IMR-90 (cell line): ENCODE data around the gene FRMPD4.

Experiments used
- CEBPB ChIP-seq: IDR thresholded peaks from 2 replicates; pipeline ENCODE4 v1.6.1; 2012; ENCODE audit warnings: low read depth, low read length, improper control_type of control experiment
- CHD1 ChIP-seq: IDR thresholded peaks from 2 replicates; pipeline ENCODE4 v1.6.1; 2012; ENCODE audit warnings: low read depth, low read length, improper control_type of control experiment
- MAFK ChIP-seq: IDR thresholded peaks from 2 replicates; pipeline ENCODE4 v1.6.1; 2012; ENCODE audit warnings: low read depth, low read length, improper control_type of control experiment
- MAZ ChIP-seq: IDR thresholded peaks from 2 replicates; pipeline ENCODE4 v1.6.1; 2012; ENCODE audit warnings: low read depth, mild to moderate bottlenecking, low read length, improper control_type of control experiment, moderate library complexity, borderline replicate concordance
- NFE2L2 ChIP-seq: fragments of 150-350 bp; IDR thresholded peaks from 2 replicates; pipeline ENCODE4 v1.6.1; 2016; ENCODE audit warnings: low read depth, mild to moderate bottlenecking, low read length
- POLR2A ChIP-seq: IDR thresholded peaks from 2 replicates; pipeline ENCODE4 v1.6.1; 2012; ENCODE audit warnings: mild to moderate bottlenecking, low read depth, low read length
- RAD21 ChIP-seq: IDR thresholded peaks from 2 replicates; pipeline ENCODE4 v1.6.1; 2012; ENCODE audit warnings: low read length, improper control_type of control experiment
- RFX5 ChIP-seq: IDR thresholded peaks from 2 replicates; pipeline ENCODE4 v1.8.0; 2012; ENCODE audit warnings: low read depth, mild to moderate bottlenecking, low read length, moderate library complexity
- SMC3 ChIP-seq: fragments of 150-350 bp; IDR thresholded peaks from 2 replicates; pipeline ENCODE4 v1.6.1; 2016; ENCODE audit warnings: low read depth, mild to moderate bottlenecking, antibody characterized with exemption, low read length, moderate library complexity
- TF ChIP-seq, protein P1 (sequence below): conservative IDR thresholded peaks from 2 replicates; pipeline ENCODE4 v1.5.1; 2012; ENCODE audit warnings: mild to moderate bottlenecking, low read depth, low read length, improper control_type of control experiment
- TF ChIP-seq, protein P2 (sequence below): fragments of 150-350 bp; IDR thresholded peaks from 2 replicates; pipeline ENCODE4 v1.6.1; 2017; ENCODE audit warnings: mild to moderate bottlenecking, antibody characterized with exemption, low read length, low read depth
- TF ChIP-seq, protein P3 (sequence below): fragments of 150-350 bp; IDR thresholded peaks from 2 replicates; pipeline ENCODE4 v1.6.1; 2016; ENCODE audit warnings: low read depth, mild to moderate bottlenecking, low read length, moderate library complexity, borderline replicate concordance

DNA sequence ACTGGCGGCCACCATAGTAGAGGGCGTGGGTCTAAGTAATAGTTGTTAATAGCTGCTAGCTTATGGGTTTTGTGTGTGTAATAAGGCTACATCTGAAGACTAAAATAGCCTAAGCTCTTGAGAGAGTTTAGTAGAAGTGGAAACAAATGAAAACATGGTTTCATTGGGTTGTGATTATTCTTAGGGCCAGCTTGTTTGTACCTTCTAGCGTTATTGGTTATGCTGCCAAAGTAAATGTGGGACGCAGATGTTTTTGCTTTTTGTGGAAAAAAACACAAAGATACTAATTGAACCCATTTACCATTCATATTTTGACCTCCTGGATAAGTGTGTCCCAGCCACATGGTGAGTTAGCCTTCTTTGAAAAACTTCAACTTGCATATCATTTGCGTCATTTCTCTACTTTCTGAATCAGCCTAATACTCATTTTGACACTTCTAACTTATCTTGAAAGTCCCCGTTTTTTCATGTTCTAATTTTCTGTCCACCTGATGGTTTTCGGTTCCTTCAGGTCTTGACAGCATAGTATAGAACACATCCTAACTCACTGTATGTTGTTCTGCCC is 305.3 kb downstream of the FRMPD4 start:
- TF ChIP-seq, protein P1, sequence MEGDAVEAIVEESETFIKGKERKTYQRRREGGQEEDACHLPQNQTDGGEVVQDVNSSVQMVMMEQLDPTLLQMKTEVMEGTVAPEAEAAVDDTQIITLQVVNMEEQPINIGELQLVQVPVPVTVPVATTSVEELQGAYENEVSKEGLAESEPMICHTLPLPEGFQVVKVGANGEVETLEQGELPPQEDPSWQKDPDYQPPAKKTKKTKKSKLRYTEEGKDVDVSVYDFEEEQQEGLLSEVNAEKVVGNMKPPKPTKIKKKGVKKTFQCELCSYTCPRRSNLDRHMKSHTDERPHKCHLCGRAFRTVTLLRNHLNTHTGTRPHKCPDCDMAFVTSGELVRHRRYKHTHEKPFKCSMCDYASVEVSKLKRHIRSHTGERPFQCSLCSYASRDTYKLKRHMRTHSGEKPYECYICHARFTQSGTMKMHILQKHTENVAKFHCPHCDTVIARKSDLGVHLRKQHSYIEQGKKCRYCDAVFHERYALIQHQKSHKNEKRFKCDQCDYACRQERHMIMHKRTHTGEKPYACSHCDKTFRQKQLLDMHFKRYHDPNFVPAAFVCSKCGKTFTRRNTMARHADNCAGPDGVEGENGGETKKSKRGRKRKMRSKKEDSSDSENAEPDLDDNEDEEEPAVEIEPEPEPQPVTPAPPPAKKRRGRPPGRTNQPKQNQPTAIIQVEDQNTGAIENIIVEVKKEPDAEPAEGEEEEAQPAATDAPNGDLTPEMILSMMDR = no peak
- TF ChIP-seq, protein P2, sequence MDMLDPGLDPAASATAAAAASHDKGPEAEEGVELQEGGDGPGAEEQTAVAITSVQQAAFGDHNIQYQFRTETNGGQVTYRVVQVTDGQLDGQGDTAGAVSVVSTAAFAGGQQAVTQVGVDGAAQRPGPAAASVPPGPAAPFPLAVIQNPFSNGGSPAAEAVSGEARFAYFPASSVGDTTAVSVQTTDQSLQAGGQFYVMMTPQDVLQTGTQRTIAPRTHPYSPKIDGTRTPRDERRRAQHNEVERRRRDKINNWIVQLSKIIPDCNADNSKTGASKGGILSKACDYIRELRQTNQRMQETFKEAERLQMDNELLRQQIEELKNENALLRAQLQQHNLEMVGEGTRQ = no peak
- TF ChIP-seq POLR2A (no peak), RAD21 (no peak), RFX5 (no peak), NFE2L2 (no peak), CEBPB (no peak), MAZ (no peak), CHD1 (no peak), SMC3 (no peak), MAFK (no peak)
- TF ChIP-seq, protein P3, sequence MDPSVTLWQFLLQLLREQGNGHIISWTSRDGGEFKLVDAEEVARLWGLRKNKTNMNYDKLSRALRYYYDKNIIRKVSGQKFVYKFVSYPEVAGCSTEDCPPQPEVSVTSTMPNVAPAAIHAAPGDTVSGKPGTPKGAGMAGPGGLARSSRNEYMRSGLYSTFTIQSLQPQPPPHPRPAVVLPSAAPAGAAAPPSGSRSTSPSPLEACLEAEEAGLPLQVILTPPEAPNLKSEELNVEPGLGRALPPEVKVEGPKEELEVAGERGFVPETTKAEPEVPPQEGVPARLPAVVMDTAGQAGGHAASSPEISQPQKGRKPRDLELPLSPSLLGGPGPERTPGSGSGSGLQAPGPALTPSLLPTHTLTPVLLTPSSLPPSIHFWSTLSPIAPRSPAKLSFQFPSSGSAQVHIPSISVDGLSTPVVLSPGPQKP = no peak
